WTC11 (cell line): ENCODE results near the gene SBNO1. TPM values are rescaled to one million over a fixed set of nuclear protein-coding genes. Genes with fewer than 3 reads are reported as not detected.

ENCODE experiments used
- ATAC-seq: fragments of 200-7000 bp; cut with Tn5 transposase; 2 replicates; pipeline ENCODE4 v1.10.0; 2021; ENCODE audit warnings: mild to moderate bottlenecking, moderate library complexity
- CTCF ChIA-PET: fragments of 300-600 bp; sonication (Branson Sonifier 250); formaldehyde crosslinking; loops from one replicate; lab custom pipeline; 2021; ENCODE audit warnings: antibody characterized with exemption; lab: Charles Lee
- POLR2A ChIA-PET: fragments of 350-600 bp; sonication (Branson Sonifier 250); formaldehyde crosslinking; loops from one replicate; lab custom pipeline; 2021; ENCODE audit warnings: antibody characterized with exemption; lab: Charles Lee
- DNase-seq: peaks from one replicate; pipeline ENCODE4 v3.0.0; 2021; ENCODE audit warnings: low spot score
- H3K27ac Mint-ChIP-seq: 2 replicates; pipeline ENCODE4 v1.8.0; 2021; ENCODE audit warnings: mixed read lengths
- H3K27me3 Mint-ChIP-seq: 2 replicates; pipeline ENCODE4 v1.8.0; 2021; ENCODE audit warnings: low read depth, mild to moderate bottlenecking, moderate library complexity, mixed read lengths
- H3K36me3 Mint-ChIP-seq: 2 replicates; pipeline ENCODE4 v1.8.0; 2021; ENCODE audit warnings: mixed read lengths
- H3K4me1 Mint-ChIP-seq: 2 replicates; pipeline ENCODE4 v1.8.0; 2022; ENCODE audit warnings: mixed read lengths
- H3K4me3 Mint-ChIP-seq: 2 replicates; pipeline ENCODE4 v1.8.0; 2021; ENCODE audit warnings: mild to moderate bottlenecking, moderate library complexity, mixed read lengths
- H3K9me3 Mint-ChIP-seq: 2 replicates; pipeline ENCODE4 v1.8.0; 2021; ENCODE audit warnings: mixed read lengths
- ATF1 ChIP-seq: sonication (generic); formaldehyde crosslinking; IDR thresholded peaks from 2 replicates; pipeline ENCODE4 v1.8.1; 2023; ENCODE audit warnings: mild to moderate bottlenecking, moderate library complexity, missing genetic modification reagents
- ATF6 ChIP-seq: sonication (generic); formaldehyde crosslinking; IDR thresholded peaks from 2 replicates; pipeline ENCODE4 v1.8.1; 2023; ENCODE audit warnings: mild to moderate bottlenecking, missing genetic modification reagents
- CBFB ChIP-seq: sonication (generic); formaldehyde crosslinking; IDR thresholded peaks from 2 replicates; pipeline ENCODE4 v1.8.1; 2022; ENCODE audit warnings: mild to moderate bottlenecking, low read depth, missing genetic modification reagents
- CREB1 ChIP-seq: sonication (generic); formaldehyde crosslinking; IDR thresholded peaks from 2 replicates; pipeline ENCODE4 v1.8.0; 2023; ENCODE audit warnings: mild to moderate bottlenecking, missing genetic modification reagents
- E2F4 ChIP-seq: sonication (generic); formaldehyde crosslinking; IDR thresholded peaks from 2 replicates; pipeline ENCODE4 v1.8.1; 2022; ENCODE audit warnings: low read depth, mild to moderate bottlenecking, moderate library complexity, missing genetic modification reagents, borderline replicate concordance
- FOXP4 ChIP-seq: sonication (generic); formaldehyde crosslinking; IDR thresholded peaks from 2 replicates; pipeline ENCODE4 v1.8.0; 2022; ENCODE audit warnings: mild to moderate bottlenecking, missing genetic modification reagents
- HMGXB4 ChIP-seq: sonication (generic); formaldehyde crosslinking; IDR thresholded peaks from 2 replicates; pipeline ENCODE4 v1.8.1; 2023; ENCODE audit warnings: mild to moderate bottlenecking, moderate library complexity, missing genetic modification reagents
- JAZF1 ChIP-seq: fragments of 250-450 bp; sonication (Bioruptor Pico); IDR thresholded peaks from 2 replicates; pipeline ENCODE4 v1.9.0; 2021; ENCODE audit warnings: moderate library complexity, mild to moderate bottlenecking, inconsistent platforms
- NFYB ChIP-seq: sonication (generic); formaldehyde crosslinking; conservative IDR thresholded peaks from 2 replicates; pipeline ENCODE4 v1.8.0; 2022; ENCODE audit warnings: low read depth, missing genetic modification reagents
- SMAD4 ChIP-seq: sonication (generic); formaldehyde crosslinking; IDR thresholded peaks from 2 replicates; pipeline ENCODE4 v1.8.0; 2022; ENCODE audit warnings: mild to moderate bottlenecking, missing genetic modification reagents
- SOX15 ChIP-seq: fragments of 250-450 bp; sonication (Bioruptor Pico); IDR thresholded peaks from 2 replicates; pipeline ENCODE4 v1.9.0; 2021; ENCODE audit warnings: mild to moderate bottlenecking
- STAT6 ChIP-seq: sonication (generic); formaldehyde crosslinking; conservative IDR thresholded peaks from 2 replicates; pipeline ENCODE4 v1.8.1; 2023; ENCODE audit warnings: mild to moderate bottlenecking, low read depth, missing genetic modification reagents, moderate library complexity
- TEAD1 ChIP-seq: sonication (generic); formaldehyde crosslinking; IDR thresholded peaks from 2 replicates; pipeline ENCODE4 v1.8.0; 2022; ENCODE audit warnings: mild to moderate bottlenecking, missing genetic modification reagents
- TP53 ChIP-seq: sonication (generic); formaldehyde crosslinking; IDR thresholded peaks from 2 replicates; pipeline ENCODE4 v1.8.1; 2023; ENCODE audit warnings: mild to moderate bottlenecking, missing genetic modification reagents
- total RNA-seq: library from RNA; stranded (reverse); gene quantifications from 3 replicates; pipeline ENCODE4 v1.2.3, GENCODE V29; 2021
- TF ChIP-seq, protein P1 (sequence below): sonication (generic); formaldehyde crosslinking; IDR thresholded peaks from 2 replicates; pipeline ENCODE4 v1.8.1; 2022; ENCODE audit warnings: low read depth, missing genetic modification reagents, borderline replicate concordance
- TF ChIP-seq, protein P2 (sequence below): sonication (generic); formaldehyde crosslinking; conservative IDR thresholded peaks from 2 replicates; pipeline ENCODE4 v1.8.1; 2022; ENCODE audit warnings: mild to moderate bottlenecking, missing genetic modification reagents

The SBNO1 gene
- total RNA-seq, 1 experiment from 2014 or later: 52.2 TPM

- Mint-ChIP-seq H3K4me1 (peaks cover 14% of the 10 kb centered on the region), H3K27ac (no peak overlapping the region), H3K36me3 (peaks cover 54% of the 10 kb centered on the region), H3K4me3 (no peak overlapping the region), H3K9me3 (peaks cover 9% of the 10 kb centered on the region), H3K27me3 (no peaks in the 10 kb centered on the region)
- no peak for DNase-seq
- ATAC-seq: no peak
- POLR2A ChIA-PET: no interaction called here
- TF ChIP-seq CBFB (no peak), HMGXB4 (no peak), STAT6 (CRISPR knock-in tag) (no peak), ATF6 (no peak), TEAD1 (no peak), E2F4 (CRISPR knock-in tag) (no peak), CREB1 (CRISPR knock-in tag) (no peak), FOXP4 (CRISPR knock-in tag) (no peak), NFYB (CRISPR knock-in tag) (no peak), TP53 (CRISPR knock-in tag) (no peak), JAZF1 (CRISPR knock-in tag) (no peak), SOX15 (CRISPR knock-in tag) (no peak), SMAD4 (CRISPR knock-in tag) (no peak), ATF1 (CRISPR knock-in tag) (no peak)
- TF ChIP-seq, protein P1, sequence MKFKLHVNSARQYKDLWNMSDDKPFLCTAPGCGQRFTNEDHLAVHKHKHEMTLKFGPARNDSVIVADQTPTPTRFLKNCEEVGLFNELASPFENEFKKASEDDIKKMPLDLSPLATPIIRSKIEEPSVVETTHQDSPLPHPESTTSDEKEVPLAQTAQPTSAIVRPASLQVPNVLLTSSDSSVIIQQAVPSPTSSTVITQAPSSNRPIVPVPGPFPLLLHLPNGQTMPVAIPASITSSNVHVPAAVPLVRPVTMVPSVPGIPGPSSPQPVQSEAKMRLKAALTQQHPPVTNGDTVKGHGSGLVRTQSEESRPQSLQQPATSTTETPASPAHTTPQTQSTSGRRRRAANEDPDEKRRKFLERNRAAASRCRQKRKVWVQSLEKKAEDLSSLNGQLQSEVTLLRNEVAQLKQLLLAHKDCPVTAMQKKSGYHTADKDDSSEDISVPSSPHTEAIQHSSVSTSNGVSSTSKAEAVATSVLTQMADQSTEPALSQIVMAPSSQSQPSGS (CRISPR knock-in tag): no peak
- TF ChIP-seq, protein P2, sequence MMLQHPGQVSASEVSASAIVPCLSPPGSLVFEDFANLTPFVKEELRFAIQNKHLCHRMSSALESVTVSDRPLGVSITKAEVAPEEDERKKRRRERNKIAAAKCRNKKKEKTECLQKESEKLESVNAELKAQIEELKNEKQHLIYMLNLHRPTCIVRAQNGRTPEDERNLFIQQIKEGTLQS: no peak
- TF ChIP-seq, all 79 proteins: peak for 0
- CTCF ChIA-PET: interaction anchor here (1.1 kb wide), 1 partner anchor 13 kb away, joined by 4 read pairs; no protein-coding TSS in a partner anchor
Measured at GRCh38 chr12:123254853-123255446, 109.7 kb downstream of the SBNO1 start.
